Psoas muscle (tissue), 8 donors: Measurements from ENCODE around the gene LIF. TPM values are rescaled to one million over a fixed set of nuclear protein-coding genes. Genes with fewer than 3 reads are reported as not detected.

Source experiments
- ATAC-seq, 4 donors: fragments of 200-7000 bp; cut with Tn5 transposase; one replicate each; pipeline ENCODE4 v1.9.1; 2020; ENCODE audit warnings: moderate library complexity in 3 of 4, mild to moderate bottlenecking in 2 of 4
- DNase-seq, 2 donors: peaks; one replicate each; pipeline ENCODE4 v3.0.0-alpha.2; 2020
- H3K27ac ChIP-seq: fragments of 200-600 bp; one replicate; pipeline ENCODE4 v1.8.0; 2022
- H3K27me3 ChIP-seq, 3 donors: fragments of 200-600 bp in 1 of 3; one replicate each; pipeline versions ENCODE4 v1.6.1 to v1.8.0; 2013 to 2022; ENCODE audit warnings: low read length in 2 of 3, mild to moderate bottlenecking in 2 of 3, moderate library complexity in 1 of 3; ENCODE audit not compliant: insufficient read depth in 3 of 3
- H3K36me3 ChIP-seq, 2 donors: fragments of 200-600 bp in 1 of 2; one replicate each; pipeline versions ENCODE4 v1.6.1 to v1.8.0; 2013 to 2022; ENCODE audit warnings: low read depth in 1 of 2, mild to moderate bottlenecking in 1 of 2, moderate library complexity in 1 of 2; ENCODE audit not compliant: insufficient read depth in 1 of 2
- H3K4me1 ChIP-seq: fragments of 200-600 bp; one replicate; pipeline ENCODE4 v1.8.0; 2022
- H3K4me3 ChIP-seq: fragments of 200-600 bp; one replicate; pipeline ENCODE4 v1.8.0; 2022; ENCODE audit warnings: mild to moderate bottlenecking
- H3K9me3 ChIP-seq: fragments of 200-600 bp; one replicate; pipeline ENCODE4 v1.8.0; 2022
- WGBS, 3 donors: extraction: QIAGEN DNeasy Blood & Tissue Kit; methylation state at CpG; one replicate each; pipeline versions ENCODE4 v1.1.6 to v1.1.7; 2013; 5-methylcytosine and 5-hydroxymethylcytosine counted together
- intact Hi-C, 2 donors: fragments of 100-400 bp; cut with DNase I; formaldehyde crosslinking; loops; one replicate each; pipeline versions ENCODE4 v1.11.0 to v1.14.2; 2022
- polyA plus RNA-seq, 3 donors: library from polyadenylated mRNA; stranded (reverse); fragments of 200-250 nt; gene quantifications; one replicate each; pipeline ENCODE4 v1.2.3, GENCODE V29; 2013
- total RNA-seq, 4 donors: library from RNA; stranded (reverse); fragmentation: NEBNext Ultra II Directional in 2 of 4; extraction: Animal tissue kit (Norgen Biotek cat#: 25700) in 2 of 4; gene quantifications; one replicate each; pipeline versions ENCODE4 v1.2.1 to v1.2.4, GENCODE V29; 2021 to 2023
- TF ChIP-seq, protein P1 (sequence below): fragments of 200-600 bp; IDR thresholded peaks from one replicate; pipeline ENCODE4 v1.8.0; 2022; ENCODE audit warnings: antibody characterized with exemption
- donor health status: healthy with polysubstance abuse.
- donor health status: DM: no; HTN: no; CAD: no; lungs with moderate emphysema.
- donor health status: Bipolar disorder and iron deficiency.
- donor health status: healthy.
- donor health status: DM: yes; HTN: yes; CAD: no.
- donor health status: DM: no; HTN: no; CAD: no.
- donor health status: DM: no; HTN: no; CAD: no.
- donor health status: DM: yes; HTN: yes; CAD: no.

The LIF gene
- total and polyA plus RNA-seq, 7 donors = 0.10 to 21.4 (median 0.33) TPM; not detected in 1

DNA sequence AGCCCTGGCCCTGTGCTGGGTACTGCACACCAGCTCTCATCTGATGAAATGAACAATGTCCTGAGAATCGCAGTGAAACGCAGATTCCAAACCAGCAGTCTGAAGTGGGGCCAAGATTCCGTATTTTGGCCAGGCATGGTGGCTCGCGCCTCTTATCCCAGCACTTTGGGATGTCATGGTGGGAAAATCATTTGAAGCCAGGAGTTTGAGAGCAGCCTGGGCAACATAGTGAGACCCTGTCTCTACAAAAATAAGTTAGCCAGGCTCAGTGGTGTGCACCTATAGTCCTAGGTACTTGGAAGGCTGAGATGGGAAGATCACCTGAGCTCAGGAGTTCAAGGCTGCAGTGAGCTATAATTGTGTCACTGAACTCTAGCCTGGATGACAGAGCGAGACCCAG is 13.0 kb downstream of the LIF start:
- intact Hi-C loops = no loop called here
- Histone ChIP-seq H3K9me3 (no peaks in the 10 kb centered on the region), H3K4me1 (no peaks in the 10 kb centered on the region), H3K36me3 (no peaks in the 10 kb centered on the region), H3K4me3 (no peak overlapping the region), H3K27ac (no peak overlapping the region), H3K27me3 (peaks cover 0 to 36% (median 5%) of the 10 kb centered on the region in 3 donors)
- DNase-seq = no peak
- WGBS, 3 donors = 52 to 71% (median 56%) methylated on average over 6 of the region's 6 CpGs
- no peak for ATAC-seq
- TF ChIP-seq, protein P1, sequence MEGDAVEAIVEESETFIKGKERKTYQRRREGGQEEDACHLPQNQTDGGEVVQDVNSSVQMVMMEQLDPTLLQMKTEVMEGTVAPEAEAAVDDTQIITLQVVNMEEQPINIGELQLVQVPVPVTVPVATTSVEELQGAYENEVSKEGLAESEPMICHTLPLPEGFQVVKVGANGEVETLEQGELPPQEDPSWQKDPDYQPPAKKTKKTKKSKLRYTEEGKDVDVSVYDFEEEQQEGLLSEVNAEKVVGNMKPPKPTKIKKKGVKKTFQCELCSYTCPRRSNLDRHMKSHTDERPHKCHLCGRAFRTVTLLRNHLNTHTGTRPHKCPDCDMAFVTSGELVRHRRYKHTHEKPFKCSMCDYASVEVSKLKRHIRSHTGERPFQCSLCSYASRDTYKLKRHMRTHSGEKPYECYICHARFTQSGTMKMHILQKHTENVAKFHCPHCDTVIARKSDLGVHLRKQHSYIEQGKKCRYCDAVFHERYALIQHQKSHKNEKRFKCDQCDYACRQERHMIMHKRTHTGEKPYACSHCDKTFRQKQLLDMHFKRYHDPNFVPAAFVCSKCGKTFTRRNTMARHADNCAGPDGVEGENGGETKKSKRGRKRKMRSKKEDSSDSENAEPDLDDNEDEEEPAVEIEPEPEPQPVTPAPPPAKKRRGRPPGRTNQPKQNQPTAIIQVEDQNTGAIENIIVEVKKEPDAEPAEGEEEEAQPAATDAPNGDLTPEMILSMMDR = no peak

DNA sequence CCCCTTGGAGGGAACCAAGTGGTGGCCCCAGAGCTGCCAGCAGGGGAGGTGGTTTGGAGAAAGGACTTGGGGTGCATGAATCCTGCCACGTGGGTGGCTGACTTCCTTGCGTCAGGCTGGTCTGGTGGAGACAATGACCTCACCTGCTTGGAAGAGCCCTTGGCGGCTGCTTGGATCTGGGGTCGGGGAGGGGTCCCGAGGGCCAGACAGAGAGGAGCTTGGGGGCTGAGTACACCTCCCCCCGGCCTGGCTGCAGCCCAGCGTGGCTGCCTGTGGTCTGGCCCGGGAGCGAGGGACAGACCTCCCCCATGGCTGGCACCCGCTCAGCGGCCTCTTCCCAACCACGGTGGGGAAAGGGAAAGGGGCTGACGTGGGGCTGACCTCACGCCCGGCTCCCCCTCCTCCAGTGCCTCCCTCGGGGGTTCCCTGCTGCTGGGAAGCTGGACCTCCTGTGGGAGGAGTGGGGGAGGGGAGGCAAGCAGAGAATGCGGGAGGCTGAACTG is 13.8 kb downstream of the LIF start:
- ATAC-seq (no peak), DNase-seq (no peak)
- no peaks in the 10 kb centered on the region for H3K4me1 ChIP-seq
- no peaks in the 10 kb centered on the region for H3K36me3 ChIP-seq
- no peak overlapping the region for H3K27ac ChIP-seq
- 28 to 33% (median 31%) methylated on average over 11 to 17 of the region's 17 CpGs for WGBS, 3 donors
- intact Hi-C loops = no loop called here
- no peaks in the 10 kb centered on the region for H3K9me3 ChIP-seq
- H3K4me3 ChIP-seq = no peak overlapping the region
- H3K27me3 ChIP-seq = peaks cover 0 to 36% (median 6%) of the 10 kb centered on the region in 3 donors
- TF ChIP-seq, protein P1 = no peak

DNA sequence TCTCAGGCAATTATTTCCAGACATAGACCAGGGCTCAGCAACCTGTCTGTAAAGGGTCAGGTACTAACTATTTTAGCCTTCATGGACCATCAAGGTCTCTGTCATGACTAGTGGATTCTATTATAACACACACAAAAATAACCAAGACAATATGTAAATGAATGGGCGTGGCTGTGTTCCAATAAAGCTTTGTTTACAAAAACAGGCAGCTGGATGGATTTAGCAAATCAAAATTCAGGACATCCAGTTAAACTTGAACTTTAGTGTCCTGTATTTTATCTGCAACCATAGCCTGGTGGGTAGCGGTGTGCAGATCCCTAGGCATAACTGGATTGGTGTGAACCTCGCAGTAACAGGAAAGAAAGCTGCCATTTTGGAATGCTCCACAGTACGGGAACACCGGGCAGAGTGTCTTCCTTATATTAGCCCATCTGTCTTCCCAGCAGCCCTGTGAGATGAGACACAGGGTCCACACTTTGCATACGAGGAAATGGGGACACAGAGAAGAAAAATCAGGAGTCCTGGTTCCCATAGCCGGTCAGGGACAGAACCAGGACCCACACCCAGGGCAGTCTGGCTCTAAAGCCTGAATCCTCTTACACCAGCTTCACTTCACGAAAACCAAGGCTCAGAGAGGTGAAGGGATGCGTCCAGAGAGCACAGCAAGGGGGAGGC is 15.6 kb downstream of the LIF start:
- DNase-seq (no peak), ATAC-seq (no peak)
- intact Hi-C loops = no loop called here
- Histone ChIP-seq H3K4me3 (no peak overlapping the region), H3K27ac (no peak overlapping the region), H3K27me3 (peaks cover 0 to 45% (median 13%) of the 10 kb centered on the region in 3 donors), H3K36me3 (no peaks in the 10 kb centered on the region), H3K4me1 (no peaks in the 10 kb centered on the region), H3K9me3 (no peaks in the 10 kb centered on the region)
- 76 to 89% (median 79%) methylated on average over 9 of the region's 9 CpGs for WGBS, 3 donors
- TF ChIP-seq, protein P1 = no peak

DNA sequence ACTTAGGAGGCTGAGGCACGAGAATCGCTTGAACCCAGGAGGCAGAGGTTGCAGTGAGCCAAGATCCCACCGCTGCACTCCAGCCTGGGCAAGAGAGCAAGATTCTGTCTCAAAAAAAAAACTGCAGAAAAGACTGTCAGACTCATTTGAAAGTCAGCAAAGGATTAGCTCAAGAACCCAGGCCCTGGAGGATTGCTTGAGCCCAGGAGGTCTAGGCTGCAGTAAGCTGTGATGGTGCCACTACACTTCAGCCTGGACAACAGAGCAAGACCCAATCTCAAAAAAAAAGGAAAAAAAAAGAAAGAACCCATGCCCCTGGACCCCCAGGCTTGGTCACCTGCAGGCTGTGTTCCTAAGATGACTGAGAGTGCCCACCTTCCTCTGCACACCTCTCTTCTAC is 16.2 kb downstream of the LIF start:
- H3K36me3 ChIP-seq = no peaks in the 10 kb centered on the region
- TF ChIP-seq, protein P1 = no peak
- no peak overlapping the region for H3K4me3 ChIP-seq
- intact Hi-C loops = no loop called here
- 92 to 95% (median 94%) methylated on average over 3 of the region's 3 CpGs for WGBS, 3 donors
- H3K9me3 ChIP-seq = no peaks in the 10 kb centered on the region
- H3K27ac ChIP-seq = no peak overlapping the region
- ATAC-seq = no peak
- no peak for DNase-seq
- H3K27me3 ChIP-seq = peaks cover 0 to 46% (median 13%) of the 10 kb centered on the region in 3 donors
- no peaks in the 10 kb centered on the region for H3K4me1 ChIP-seq
